NCI-H1436 (cell line): ENCODE data around the gene PTPRE.
"Not testable (repeated sequence)": the region's sequence is repeated elsewhere in the genome, so short reads cannot be mapped to it uniquely, and the experiment has no call there.

Experiments
- DNase-seq: peaks from one replicate; lab custom pipeline; 2025; lab: John Stamatoyannopoulos, UW

Gene PTPRE

GRCh38 chr10:127982601-127983000, 75.7 kb downstream of the PTPRE start:
- DNase-seq = no peak

DNA sequence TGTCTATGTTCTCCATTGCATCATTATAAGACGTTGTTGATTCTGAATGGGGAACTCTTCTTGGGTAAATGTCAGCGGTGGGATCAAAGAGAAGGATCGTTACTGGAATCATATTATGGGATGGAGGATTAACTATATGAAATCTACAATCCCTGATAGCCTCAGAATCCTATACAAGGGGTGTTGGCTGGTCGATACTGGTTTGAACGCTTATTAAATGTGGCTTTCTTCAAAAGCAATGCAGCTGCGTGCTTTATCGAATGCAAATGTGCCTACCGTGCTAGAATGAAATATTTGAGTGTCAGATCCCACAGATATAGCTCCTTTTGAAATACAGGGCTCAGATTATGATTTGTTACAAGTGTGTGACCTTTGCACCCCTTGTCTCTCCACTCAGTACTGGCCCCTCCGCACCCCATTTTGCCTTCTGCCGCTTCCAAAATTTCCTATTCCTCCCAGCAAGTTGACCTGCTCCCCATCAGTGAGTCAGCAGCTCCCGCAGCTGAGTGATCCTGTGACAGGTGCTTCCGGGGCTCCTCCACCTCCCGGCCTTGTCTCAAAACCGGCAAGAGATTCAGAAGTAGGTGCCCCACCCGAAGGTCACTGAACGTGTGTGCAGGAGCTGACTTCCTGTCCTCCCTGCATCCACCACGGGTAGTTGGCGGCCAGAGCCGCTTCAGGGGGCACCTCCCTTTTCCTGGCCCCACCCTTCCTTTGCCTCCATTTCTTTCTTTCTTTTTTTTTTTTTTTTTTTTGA, 76.6 kb downstream of the PTPRE start:
- no peak for DNase-seq

GRCh38 chr10:127984945-127985344, 78.0 kb downstream of the PTPRE start:
- DNase-seq = no peak

GRCh38 chr10:127986531-127987466, 79.9 kb downstream of the PTPRE start:
- DNase-seq = no peak

GRCh38 chr10:127987467-127988380, 80.8 kb downstream of the PTPRE start:
- no peak for DNase-seq

GRCh38 chr10:127989481-127990012, 82.6 kb downstream of the PTPRE start:
- no peak for DNase-seq

GRCh38 chr10:127990132-127990788, 83.4 kb downstream of the PTPRE start:
- not testable (repeated sequence) for DNase-seq

DNA sequence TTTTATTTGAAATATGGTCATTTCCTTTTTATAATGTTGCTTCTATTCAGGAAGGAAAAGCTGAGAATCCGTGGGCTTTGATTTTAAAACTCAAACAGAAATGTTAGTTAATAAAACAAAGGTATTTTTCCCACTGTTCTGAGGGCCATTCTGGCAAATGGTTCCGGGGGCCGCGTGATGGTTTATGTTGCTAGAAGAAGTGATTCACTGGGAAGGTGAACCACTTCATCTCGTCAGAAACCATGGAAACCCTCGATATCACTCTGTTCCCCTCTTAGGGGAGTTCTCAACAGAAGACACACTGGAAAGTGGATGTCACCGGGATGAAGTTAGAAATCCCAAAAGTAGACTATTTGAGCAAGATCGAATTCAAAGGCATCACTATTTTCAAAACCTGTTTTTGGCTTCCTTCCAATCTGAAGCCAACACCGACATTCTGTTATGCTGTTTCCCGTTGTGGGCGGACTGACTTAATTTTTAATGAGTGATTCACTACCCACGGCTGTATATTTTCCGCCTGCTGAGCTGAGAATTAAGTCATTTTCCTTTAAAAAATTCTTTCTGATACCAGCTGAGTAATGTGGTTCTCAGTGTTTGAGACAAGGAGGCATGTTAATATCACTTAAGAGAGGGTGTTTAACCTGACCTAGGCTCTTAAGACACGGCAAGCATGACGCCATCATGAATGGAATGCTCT, 84.1 kb downstream of the PTPRE start:
- no peak for DNase-seq

DNA sequence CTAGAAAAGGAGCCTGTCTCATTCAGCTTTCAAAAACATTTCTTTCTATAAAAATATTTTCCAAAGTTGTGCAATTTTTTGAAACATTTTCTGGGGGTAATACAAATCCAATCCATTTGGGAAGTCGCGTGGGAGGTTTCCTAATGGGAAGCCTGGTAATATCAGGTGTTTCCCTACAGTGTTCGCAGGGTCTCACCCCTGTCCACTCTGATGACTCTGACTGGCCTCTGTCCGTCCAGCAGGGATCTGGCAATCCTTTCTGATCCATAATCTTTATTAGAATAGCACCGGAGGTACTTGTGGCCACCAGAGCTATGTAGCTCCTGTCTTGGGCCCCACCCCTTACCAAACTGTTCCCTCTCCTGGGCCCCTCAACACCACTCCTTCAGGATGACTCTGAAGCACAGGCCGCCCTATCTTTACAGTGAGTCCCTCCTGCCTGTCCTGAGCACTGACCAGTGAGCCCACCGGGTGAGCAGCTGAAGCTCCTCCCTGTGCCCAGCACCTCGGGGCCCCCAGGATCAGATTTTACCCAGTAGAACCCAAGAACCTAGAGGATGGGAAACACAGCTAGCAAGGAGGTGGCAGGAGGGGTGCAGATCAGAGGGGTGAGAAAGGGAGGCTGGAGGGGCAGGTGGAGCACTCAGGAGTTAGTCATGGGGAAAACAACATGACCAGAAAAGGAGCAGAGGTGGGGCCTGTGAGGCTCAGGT, 84.8 kb downstream of the PTPRE start:
- DNase-seq = no peak

- DNase-seq = no peak
Observed at GRCh38 chr10:127992376-127992775, 85.5 kb downstream of the PTPRE start.

DNA sequence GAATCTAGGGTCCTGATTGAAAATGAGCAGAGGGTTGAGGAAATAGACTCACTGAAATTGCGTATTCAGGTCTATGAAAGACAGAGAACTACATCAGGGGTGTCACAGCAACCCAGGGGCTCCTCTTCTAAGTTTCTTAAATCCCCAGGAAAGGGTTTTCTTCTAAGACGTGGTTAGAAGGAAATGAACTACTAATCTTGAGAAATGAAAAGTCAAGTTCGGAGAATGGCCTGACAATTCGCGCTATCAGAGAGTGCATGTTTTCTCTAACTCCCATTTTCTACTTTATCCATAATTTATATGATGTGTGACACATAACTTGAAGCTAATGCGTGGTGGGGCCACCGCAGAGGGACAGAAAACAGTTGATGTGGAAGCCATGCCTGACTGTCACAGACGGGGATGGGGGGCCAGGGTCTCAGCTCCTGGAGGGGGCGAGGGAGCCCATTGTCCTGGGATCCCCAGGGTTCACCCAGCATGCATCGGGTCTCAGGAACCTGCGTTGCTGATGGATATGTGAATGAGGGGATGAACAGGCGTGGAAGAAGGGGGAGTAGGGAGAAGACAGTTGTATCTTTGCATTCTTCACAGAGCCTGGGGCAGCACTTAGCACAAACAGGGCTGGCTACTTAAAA, 86.3 kb downstream of the PTPRE start:
- no peak for DNase-seq

- no peak for DNase-seq
Observed at GRCh38 chr10:127995939-127996338, 89.0 kb downstream of the PTPRE start.

DNA sequence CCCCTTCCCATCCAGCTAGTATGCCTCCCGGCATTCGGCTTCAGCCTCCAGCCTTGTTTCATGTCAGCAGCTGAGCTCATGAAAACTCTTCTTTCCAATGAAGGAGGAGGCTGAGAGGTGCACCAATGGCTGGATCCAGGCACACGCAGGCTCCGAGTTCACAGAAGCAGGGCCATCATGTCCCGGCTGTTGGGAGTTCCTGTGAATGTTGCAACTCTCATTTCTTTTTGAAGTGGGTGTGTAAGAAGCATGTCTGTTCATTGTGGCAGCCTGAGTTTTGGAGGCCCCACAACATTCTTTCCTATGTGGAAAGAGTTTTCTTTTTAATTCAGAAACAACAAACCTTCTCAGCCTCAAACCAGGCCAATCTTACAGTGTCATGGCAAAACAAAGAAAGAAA, 89.7 kb downstream of the PTPRE start:
- DNase-seq = no peak

DNA sequence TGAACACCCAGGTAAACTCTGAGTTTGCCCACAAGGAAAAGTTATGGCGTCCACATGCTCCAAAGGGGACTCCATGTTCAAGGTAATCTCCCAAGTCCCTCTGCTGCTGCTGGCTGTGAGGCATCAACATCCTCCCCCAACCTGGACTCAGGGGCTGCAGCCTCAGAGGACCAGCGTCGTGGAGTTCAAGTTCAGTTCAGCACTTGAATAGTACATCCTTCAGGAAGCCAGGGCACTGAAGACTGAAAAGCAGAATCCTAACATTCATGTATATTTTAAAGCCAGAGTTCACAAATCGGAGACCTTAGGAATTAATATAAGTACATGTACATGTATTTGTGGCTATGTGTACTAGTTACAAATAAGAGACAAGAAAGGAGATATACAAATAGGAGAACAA, 90.4 kb downstream of the PTPRE start:
- no peak for DNase-seq

GRCh38 chr10:127997937-127998336, 91.0 kb downstream of the PTPRE start:
- DNase-seq = no peak

DNA sequence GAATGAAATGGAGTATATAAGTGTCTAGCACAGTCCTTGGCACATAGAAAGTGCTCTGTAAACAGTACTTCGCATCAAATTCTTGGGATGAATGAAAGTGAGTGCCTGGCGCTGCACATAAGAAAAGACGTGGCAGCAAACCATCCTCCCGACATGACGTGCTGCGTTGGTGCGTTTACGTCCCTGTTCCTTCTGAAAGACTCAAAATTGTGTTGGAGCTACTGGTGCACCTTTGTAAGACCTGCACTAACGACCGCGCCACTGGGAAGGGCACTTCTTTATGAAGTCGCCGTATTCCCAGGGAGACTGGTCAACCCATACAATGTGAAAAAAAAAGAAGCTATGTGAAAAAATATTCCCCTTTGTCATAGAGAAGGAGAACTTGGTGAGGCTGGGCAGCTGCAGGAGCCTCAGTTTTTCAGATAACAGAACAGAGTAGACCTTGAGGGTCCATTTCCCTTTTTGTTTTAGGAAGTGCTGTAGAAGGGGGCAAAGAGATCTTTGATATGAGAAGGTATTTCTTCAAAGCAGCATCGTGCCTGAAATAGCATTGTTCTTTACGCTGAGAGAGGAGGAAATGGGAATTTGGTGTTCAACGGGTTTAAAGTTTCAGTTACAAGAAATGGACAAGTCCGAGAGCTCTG, 91.7 kb downstream of the PTPRE start:
- DNase-seq = no peak

DNA sequence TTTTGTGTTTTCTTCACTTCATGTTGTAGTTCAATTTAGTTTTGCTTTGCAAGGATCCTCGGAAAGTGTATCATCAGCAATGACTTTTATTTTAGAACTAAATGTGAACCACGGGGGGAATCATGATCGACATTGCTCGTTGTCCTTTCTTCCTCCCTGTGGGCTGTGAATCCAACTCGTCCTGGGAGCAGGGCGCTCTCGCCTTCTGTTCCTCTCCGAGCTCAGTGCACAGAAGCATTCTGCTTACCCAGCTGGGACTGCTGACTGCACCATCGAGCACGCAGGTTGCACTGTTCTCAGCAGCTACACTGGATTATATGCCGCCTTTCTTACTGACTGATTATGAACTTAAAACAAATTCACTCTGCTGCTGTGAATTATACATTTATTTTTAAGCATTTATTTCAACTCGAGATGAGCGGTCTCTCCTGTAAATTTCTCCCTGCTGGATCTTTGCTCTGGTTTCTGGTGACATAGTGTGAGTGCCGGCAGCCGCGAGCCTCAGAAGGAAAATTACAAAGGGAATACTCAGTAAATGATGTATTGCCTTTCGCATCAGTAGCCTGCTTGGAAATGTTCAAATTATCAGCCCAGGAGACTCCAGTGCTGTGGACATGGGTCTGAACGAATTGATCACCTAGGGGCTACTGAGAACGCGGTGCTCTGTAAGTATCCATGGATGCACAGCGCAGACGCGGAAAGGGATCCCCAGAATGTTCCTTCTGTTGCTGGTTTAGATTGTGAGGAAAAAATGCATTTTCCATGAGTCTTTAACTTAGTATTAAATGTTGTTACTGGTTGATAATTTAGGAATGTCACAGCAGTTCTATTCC, 92.6 kb downstream of the PTPRE start:
- DNase-seq = no peak
